MM.1S (cell line): ENCODE data around the gene CASZ1.

Experiments used
- DNase-seq: peaks from one replicate; pipeline ENCODE4 v3.0.0-alpha.2; 2015
- H2AFZ ChIP-seq: fragments of 300-600 bp; sonication (generic); 2 replicates; pipeline ENCODE4 v1.6.0; 2016; ENCODE audit warnings: antibody characterized with exemption, low read length
- H3F3A ChIP-seq: fragments of 300-600 bp; sonication (generic); 2 replicates; pipeline ENCODE4 v1.6.1; 2016; ENCODE audit warnings: mild to moderate bottlenecking, antibody characterized with exemption, low read length, moderate library complexity, mixed read lengths; ENCODE audit not compliant: insufficient read depth
- H3K27ac ChIP-seq: fragments of 300-600 bp; sonication (generic); 2 replicates; pipeline ENCODE4 v1.5.1; 2016; ENCODE audit warnings: mild to moderate bottlenecking, low read length
- H3K27me3 ChIP-seq: fragments of 300-600 bp; sonication (generic); replicated peaks from 2 replicates; pipeline ENCODE4 v1.6.0; 2016; ENCODE audit warnings: low read length; ENCODE audit not compliant: insufficient read depth
- H3K36me3 ChIP-seq: fragments of 300-600 bp; sonication (generic); replicated peaks from 2 replicates; pipeline ENCODE4 v1.6.1; 2016; ENCODE audit warnings: mild to moderate bottlenecking, low read length, mixed read lengths; ENCODE audit not compliant: insufficient read depth
- H3K4me1 ChIP-seq: fragments of 300-600 bp; sonication (generic); 2 replicates; pipeline ENCODE4 v1.6.1; 2016; ENCODE audit warnings: low read length, mixed read lengths
- H3K4me2 ChIP-seq: fragments of 300-600 bp; sonication (generic); 2 replicates; pipeline ENCODE4 v1.6.0; 2016; ENCODE audit warnings: low read depth, low read length
- H3K4me3 ChIP-seq: fragments of 300-600 bp; sonication (generic); 2 replicates; pipeline ENCODE4 v1.5.1; 2016; ENCODE audit warnings: low read length, mixed read lengths
- H3K79me2 ChIP-seq: fragments of 300-600 bp; sonication (generic); 2 replicates; pipeline ENCODE4 v1.6.1; 2016; ENCODE audit warnings: mixed run types, low read length, mixed read lengths
- H3K9ac ChIP-seq: fragments of 300-600 bp; sonication (generic); 2 replicates; pipeline ENCODE4 v1.6.1; 2016; ENCODE audit warnings: low read length, mixed read lengths
- H3K9me2 ChIP-seq: fragments of 300-600 bp; sonication (generic); replicated peaks from 2 replicates; pipeline ENCODE4 v1.6.1; 2016; ENCODE audit warnings: mild to moderate bottlenecking, low read length, mixed read lengths; ENCODE audit not compliant: insufficient read depth
- H3K9me3 ChIP-seq: fragments of 300-600 bp; sonication (generic); replicated peaks from 2 replicates; pipeline ENCODE4 v1.6.1; 2016; ENCODE audit warnings: mild to moderate bottlenecking, low read length, mixed read lengths; ENCODE audit not compliant: insufficient read depth
- H4K20me1 ChIP-seq: fragments of 300-600 bp; sonication (generic); 2 replicates; pipeline ENCODE4 v1.6.1; 2016; ENCODE audit warnings: mild to moderate bottlenecking, low read length, moderate library complexity, mixed read lengths; ENCODE audit not compliant: insufficient read depth
- EZH2 ChIP-seq: fragments of 300-600 bp; sonication (generic); optimal IDR thresholded peaks from 2 replicates; pipeline ENCODE3; 2017; ENCODE audit warnings: low read depth, mild to moderate bottlenecking, antibody characterized with exemption, low read length, mixed read lengths
- EZH2phosphoT487 ChIP-seq: fragments of 300-600 bp; sonication (generic); IDR thresholded peaks from 2 replicates; pipeline ENCODE4 v1.6.1; 2018; ENCODE audit warnings: antibody characterized with exemption, low read length
- TF ChIP-seq, protein P1 (sequence below): fragments of 300-600 bp; sonication (generic); IDR thresholded peaks from 2 replicates; pipeline ENCODE4 v1.5.1; 2016; ENCODE audit warnings: antibody characterized with exemption, low read length, mixed read lengths

CASZ1 gene

GRCh38 chr1:10691740-10692125 lies 104.7 kb downstream of the CASZ1 start:
- H3K4me1 ChIP-seq, result no peaks in the 10 kb centered on the region
- H2AFZ ChIP-seq, result no peak overlapping the region
- peaks cover 79% of the 10 kb centered on the region for H3K27me3 ChIP-seq
- no peaks in the 10 kb centered on the region for H3K36me3 ChIP-seq
- no peaks in the 10 kb centered on the region for H3K9me2 ChIP-seq
- TF ChIP-seq, protein P1, sequence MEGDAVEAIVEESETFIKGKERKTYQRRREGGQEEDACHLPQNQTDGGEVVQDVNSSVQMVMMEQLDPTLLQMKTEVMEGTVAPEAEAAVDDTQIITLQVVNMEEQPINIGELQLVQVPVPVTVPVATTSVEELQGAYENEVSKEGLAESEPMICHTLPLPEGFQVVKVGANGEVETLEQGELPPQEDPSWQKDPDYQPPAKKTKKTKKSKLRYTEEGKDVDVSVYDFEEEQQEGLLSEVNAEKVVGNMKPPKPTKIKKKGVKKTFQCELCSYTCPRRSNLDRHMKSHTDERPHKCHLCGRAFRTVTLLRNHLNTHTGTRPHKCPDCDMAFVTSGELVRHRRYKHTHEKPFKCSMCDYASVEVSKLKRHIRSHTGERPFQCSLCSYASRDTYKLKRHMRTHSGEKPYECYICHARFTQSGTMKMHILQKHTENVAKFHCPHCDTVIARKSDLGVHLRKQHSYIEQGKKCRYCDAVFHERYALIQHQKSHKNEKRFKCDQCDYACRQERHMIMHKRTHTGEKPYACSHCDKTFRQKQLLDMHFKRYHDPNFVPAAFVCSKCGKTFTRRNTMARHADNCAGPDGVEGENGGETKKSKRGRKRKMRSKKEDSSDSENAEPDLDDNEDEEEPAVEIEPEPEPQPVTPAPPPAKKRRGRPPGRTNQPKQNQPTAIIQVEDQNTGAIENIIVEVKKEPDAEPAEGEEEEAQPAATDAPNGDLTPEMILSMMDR, result no peak
- TF ChIP-seq EZH2, result no peak
- TF ChIP-seq EZH2phosphoT487, result no peak
- no peaks in the 10 kb centered on the region for H3F3A ChIP-seq
- DNase-seq, result no peak
- H3K79me2 ChIP-seq, result no peaks in the 10 kb centered on the region
- no peaks in the 10 kb centered on the region for H3K9me3 ChIP-seq
- no peak overlapping the region for H3K4me2 ChIP-seq
- no peak overlapping the region for H3K9ac ChIP-seq
- H3K4me3 ChIP-seq, result no peak overlapping the region
- H4K20me1 ChIP-seq, result peaks cover 4% of the 10 kb centered on the region; the same call in 1 of the 2 replicates
- H3K27ac ChIP-seq, result no peak overlapping the region

DNA sequence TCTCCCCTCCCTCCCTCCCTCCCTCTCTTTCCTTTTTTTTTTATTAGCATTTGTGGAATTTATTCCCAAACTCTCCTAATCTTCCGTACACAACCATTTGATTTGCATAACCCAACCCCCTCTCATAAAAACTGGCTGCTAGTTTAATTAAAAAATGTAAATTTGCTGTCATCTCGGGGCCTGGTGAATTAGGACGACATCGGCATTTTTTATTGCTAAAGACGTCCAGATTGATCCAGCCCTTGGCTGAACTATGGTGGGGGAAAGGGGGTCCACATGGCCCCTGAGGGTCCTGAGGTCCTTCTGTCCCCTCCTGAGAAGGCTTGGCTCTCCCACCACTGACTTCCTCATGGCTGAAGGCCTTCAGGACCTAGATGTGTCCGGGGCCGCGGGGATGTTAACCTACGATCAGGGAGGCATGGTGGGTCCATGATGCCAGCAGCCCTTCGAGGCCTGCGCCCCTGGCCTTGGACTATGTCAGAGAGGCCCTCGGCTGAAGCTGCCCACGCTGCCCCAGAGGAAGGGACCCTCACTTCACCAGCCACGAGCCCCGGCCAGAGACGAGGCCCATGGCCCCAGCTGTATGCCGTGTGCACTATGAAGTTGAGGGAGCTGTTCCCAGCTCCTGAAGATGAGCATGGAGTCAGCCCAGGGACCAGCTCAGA lies 105.2 kb downstream of the CASZ1 start:
- TF ChIP-seq, protein P1, result no peak
- TF ChIP-seq EZH2phosphoT487, result no peak
- TF ChIP-seq EZH2, result no peak
- no peaks in the 10 kb centered on the region for H3K79me2 ChIP-seq
- H3K27me3 ChIP-seq, result peaks cover 79% of the 10 kb centered on the region
- peaks cover 4% of the 10 kb centered on the region; the same call in 1 of the 2 replicates for H4K20me1 ChIP-seq
- H3K9me2 ChIP-seq, result no peaks in the 10 kb centered on the region
- H3K4me1 ChIP-seq, result no peaks in the 10 kb centered on the region
- no peak for DNase-seq
- H3K27ac ChIP-seq, result no peak overlapping the region
- H3K36me3 ChIP-seq, result no peaks in the 10 kb centered on the region
- no peak overlapping the region for H3K4me2 ChIP-seq
- no peaks in the 10 kb centered on the region for H3F3A ChIP-seq
- H3K9me3 ChIP-seq, result no peaks in the 10 kb centered on the region
- H3K9ac ChIP-seq, result no peak overlapping the region
- H3K4me3 ChIP-seq, result no peak overlapping the region
- H2AFZ ChIP-seq, result no peak overlapping the region

DNA sequence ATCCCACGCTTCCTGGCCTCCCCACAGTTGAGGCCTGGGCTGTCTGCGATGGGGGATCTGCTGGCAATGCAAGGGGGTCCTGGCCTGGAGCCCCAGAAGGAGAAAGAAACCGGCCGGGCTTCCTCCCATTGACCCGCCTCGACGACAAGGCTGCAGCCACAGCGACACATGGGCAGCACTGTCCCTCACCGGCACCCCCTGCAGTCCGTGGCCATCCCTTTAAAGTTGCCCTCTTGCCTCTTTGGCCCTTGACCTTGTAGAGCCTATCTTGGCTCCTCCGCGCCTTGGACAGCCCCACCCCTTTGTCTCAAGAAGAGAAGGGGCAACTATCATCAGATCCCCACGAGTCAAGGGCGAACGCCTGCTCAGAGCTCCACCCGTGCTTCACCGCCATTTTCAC lies 106.0 kb downstream of the CASZ1 start:
- Histone ChIP-seq H2AFZ (no peak overlapping the region), H3K4me2 (no peak overlapping the region), H4K20me1 (peaks cover 4% of the 10 kb centered on the region; the same call in 1 of the 2 replicates)

More for the DNA sequence above, 106.0 kb downstream of the CASZ1 start:
- TF ChIP-seq, protein P1, result peak; percentile 20
- TF ChIP-seq EZH2, result no peak
- peaks cover 79% of the 10 kb centered on the region for H3K27me3 ChIP-seq
- no peaks in the 10 kb centered on the region for H3K79me2 ChIP-seq
- no peak for DNase-seq
- H3K4me3 ChIP-seq, result no peak overlapping the region
- H3K4me1 ChIP-seq, result no peaks in the 10 kb centered on the region
- no peaks in the 10 kb centered on the region for H3F3A ChIP-seq
- H3K27ac ChIP-seq, result no peak overlapping the region
- H3K9me2 ChIP-seq, result no peaks in the 10 kb centered on the region
- no peaks in the 10 kb centered on the region for H3K9me3 ChIP-seq
- H3K9ac ChIP-seq, result no peak overlapping the region
- no peaks in the 10 kb centered on the region for H3K36me3 ChIP-seq
